GM19452 (cell line): Measurements from ENCODE around the gene ST6GALNAC5.

Source experiments
- ATAC-seq: cut with Tn5 transposase; IDR thresholded peaks from one replicate; pipeline ENCODE4 v1.9.1; 2021; ENCODE audit not compliant: unreplicated experiment

ST6GALNAC5 gene

DNA sequence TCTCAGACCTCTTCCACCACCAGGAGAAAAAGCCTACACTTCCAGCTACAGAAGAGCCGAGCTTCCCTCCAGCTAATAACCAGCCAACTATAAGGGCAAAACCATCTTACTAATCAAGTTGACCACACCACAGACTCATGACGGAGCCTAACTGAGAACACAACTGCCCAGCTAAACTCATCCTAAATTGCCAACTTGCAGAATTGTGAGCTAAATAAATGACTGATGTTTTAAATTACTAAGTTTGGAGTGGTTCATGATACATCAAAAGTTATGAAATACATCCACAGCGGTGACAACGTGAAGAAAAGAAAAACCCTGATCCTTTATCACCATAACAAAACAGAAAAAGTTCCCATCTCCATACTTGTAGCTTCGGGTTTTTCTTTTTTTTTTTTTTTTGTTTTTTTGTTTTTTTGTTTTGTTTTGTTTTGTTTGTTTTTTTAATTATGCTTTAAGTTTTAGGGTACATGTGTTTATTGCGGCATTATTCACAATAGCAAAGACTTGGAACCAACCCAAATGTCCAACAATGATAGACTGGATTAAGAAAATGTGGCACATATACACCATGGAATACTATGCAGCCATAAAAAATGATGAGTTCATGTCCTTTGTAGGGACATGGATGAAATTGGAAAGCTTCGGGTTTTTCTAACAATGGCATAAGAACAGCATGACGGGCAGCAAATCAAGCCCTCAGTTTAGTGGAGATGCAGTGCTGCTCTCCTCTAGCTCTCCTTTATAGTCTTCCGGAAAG, 229.4 kb downstream of the ST6GALNAC5 start:
- ATAC-seq, result no peak

- no peak for ATAC-seq
Observed at GRCh38 chr1:77100875-77101274, 233.6 kb downstream of the ST6GALNAC5 start.

GRCh38 chr1:77103486-77103885, 236.2 kb downstream of the ST6GALNAC5 start:
- no peak for ATAC-seq

- no peak for ATAC-seq
Observed at GRCh38 chr1:77104672-77105071, 237.4 kb downstream of the ST6GALNAC5 start.
